ENCODE results near the gene TSHZ2. TPM values are rescaled to one million over a fixed set of nuclear protein-coding genes. Genes with fewer than 3 reads are reported as not detected.
"Not testable (repeated sequence)": the region's sequence is repeated elsewhere in the genome, so short reads cannot be mapped to it uniquely, and the experiment has no call there.

Gene TSHZ2
- polyA plus RNA-seq, 1 donor = 14.2 TPM

DNA sequence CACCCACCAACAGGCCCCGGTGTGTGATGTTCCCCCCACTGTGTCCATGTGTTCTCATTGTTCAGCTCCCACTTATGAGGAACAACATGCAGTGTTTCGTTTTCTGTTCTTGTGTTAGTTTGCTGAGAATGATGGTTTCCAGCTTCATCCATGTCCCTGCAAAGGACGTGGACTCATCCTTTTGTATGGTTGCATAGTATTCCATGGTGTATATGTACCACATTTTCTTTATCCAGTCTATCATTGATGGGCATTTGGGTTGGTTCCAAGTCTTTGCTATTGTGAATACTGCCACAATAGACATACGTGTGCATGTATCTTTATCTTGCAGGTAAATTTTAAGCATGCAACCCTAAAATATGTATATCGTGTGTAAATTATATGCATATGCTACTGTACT is 52.5 kb downstream of the TSHZ2 start:
- DNase-seq = not testable (repeated sequence)

GRCh38 chr20:53027089-53027488 is 54.9 kb downstream of the TSHZ2 start:
- DNase-seq = no peak

- no peak for DNase-seq
Measured at GRCh38 chr20:53028337-53029007, 56.3 kb downstream of the TSHZ2 start.

DNA sequence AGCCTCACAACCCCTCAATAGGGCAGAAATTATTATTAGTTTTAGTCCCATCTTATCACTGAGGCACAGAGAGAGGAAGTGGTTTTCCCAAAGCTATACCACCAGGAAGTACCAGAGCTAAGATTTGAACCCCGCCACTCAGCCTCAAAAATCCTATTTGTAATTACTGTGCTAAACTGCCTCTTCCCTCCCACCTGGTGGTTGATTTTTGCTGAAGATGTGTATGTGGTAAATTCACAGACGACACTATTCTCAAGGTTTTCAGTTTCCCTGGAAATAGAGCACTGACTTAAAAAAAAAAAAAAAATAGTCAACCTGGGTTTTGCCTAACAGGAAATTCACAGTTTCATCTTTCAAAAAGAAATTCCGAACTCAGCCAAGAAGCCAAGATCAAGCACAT is 57.9 kb downstream of the TSHZ2 start:
- no peak for DNase-seq

DNA sequence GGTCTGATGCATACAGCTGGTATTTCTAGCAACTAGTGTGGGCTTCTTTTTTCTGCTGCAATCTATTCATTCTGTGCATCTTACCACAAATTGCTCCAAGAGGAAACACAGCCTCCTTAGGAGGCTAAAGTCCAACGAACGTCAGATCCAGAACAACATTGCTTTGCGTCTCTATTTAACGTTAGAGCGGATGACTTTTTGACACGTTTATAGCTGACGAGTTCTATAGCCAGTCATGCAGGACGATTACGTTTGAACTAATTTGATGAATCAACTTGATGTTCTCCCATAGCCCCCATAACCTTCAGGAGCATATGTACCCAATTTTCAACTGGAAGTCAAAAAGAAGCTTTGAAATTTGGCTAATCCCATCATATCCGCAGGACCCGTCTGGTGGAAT is 59.9 kb downstream of the TSHZ2 start:
- DNase-seq = no peak

DNA sequence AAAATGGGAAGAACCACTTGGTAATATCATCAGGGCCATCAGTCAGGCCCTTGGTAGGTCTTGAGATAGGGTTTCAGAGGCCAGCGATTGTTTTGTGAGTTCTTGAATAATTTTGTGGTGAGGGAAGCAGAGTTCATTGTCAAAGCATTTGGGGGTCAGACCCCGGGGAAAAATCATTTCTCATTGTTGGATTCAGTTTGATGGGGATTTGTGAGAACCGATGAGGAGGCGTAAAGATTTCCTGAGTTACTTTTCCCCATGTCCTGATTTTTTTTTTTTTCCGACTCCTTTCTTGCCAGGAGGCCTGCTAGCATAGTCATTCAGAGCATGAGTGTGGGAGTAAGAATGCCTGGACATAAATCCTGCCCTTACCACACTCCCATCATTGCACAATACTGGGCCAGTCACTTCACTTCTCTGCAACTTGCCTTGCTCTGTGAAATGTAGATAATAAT is 60.3 kb downstream of the TSHZ2 start:
- DNase-seq = no peak

DNA sequence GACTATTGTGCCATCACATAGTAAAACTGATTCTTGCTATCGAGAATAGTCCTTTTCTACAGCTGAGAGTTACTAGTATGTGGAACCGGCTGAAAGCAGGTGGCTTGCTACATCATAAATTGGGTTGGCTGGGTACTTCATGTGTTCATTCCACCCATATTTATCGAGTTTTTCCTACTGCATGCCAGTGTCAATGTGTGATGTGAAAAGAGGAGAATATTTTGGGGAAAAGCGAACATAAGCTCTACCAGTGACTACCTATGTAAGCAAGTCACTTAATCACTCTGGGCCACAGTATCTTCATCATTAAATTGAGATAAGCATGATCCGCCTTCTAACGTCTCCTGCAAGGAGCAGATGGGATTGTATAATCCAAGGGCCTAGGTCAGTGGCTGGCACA is 61.0 kb downstream of the TSHZ2 start:
- DNase-seq = no peak

- no peak for DNase-seq
Measured at GRCh38 chr20:53034899-53035298, 62.7 kb downstream of the TSHZ2 start.

DNA sequence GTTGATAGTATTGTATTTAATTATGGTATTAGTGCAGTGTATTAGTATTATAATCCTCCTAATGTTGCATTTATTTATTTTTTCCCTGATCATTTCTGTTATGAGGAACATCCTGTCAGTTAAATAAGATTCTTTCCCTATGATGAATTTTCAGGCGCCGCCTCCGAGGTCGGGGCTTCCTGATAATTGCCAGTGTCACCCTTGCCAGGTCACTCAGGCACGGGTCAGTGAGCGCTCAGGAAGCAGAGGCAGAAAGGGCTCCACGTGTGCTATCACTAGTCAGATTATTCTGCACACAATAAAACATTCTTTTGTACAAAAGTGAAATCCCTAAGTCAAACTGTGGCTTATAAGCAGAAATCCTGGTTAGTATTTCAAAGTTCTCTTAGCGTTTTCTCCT is 64.8 kb downstream of the TSHZ2 start:
- no peak for DNase-seq

- DNase-seq = no peak
Measured at GRCh38 chr20:53037621-53038020, 65.5 kb downstream of the TSHZ2 start.

- no peak for DNase-seq
Measured at GRCh38 chr20:53038299-53038698, 66.1 kb downstream of the TSHZ2 start.

DNA sequence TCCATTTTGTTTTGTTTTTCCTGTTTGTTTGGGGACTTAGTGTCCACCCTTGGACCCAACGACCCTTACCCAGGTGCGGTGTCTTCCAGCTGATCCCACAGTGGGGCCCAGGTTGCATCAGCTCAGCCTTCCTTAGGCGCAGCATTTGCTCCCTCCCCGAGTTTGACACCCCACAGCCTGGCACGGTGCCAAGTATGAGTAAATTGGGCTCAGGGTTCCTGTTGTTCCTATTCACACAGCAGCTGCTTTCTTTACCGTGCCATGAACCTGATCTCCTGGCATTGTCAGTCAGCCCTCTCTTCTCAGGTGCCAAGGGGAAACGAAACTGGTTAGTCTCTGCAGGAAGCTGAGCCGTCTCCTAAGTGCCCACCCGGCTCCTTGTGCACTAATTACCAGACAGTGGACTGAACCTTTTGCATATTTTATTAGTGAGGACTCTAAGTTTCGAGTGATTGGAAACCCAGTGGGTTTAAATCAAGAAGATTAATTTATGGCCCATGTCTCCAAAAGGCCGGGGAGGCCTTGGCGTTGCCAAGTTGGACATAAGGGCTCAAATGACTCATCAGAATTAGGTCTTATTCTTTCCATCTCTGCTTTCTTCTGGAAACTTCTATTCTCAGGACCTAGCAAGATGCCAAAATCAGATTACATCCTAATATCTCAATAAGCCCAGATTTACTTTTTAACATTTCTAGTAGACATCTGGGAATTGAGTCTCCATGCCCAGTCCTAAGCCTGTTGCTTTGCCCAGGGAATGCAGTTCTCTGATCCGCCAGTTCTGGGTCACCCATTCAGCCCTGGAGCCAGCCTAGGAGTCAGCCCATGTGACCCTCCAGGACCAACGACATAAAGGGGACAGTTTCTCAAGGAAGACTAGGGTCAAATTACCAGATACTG is 68.8 kb downstream of the TSHZ2 start:
- no peak for DNase-seq

DNA sequence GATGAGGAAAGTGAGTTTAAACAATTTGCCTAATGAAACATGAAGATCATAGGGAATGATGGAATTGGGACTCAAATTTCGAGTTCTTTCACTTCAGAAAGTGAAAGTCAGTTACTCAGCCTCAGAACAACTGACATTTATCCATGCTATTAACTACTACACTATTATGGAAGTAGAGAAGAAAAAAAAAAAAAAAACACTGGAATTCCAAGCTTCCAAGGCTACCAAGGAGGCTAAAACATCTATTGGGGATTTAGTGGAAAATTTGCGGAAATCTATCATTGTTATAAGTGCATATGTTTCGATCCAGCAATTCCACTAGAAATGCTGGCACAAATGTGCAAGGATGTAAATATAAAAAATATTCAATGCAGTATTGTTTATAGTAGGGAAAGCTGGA is 70.4 kb downstream of the TSHZ2 start:
- no peak for DNase-seq

GRCh38 chr20:53044296-53044695 is 72.1 kb downstream of the TSHZ2 start:
- DNase-seq = no peak

- no peak for DNase-seq
Measured at GRCh38 chr20:53045941-53046340, 73.8 kb downstream of the TSHZ2 start.

DNA sequence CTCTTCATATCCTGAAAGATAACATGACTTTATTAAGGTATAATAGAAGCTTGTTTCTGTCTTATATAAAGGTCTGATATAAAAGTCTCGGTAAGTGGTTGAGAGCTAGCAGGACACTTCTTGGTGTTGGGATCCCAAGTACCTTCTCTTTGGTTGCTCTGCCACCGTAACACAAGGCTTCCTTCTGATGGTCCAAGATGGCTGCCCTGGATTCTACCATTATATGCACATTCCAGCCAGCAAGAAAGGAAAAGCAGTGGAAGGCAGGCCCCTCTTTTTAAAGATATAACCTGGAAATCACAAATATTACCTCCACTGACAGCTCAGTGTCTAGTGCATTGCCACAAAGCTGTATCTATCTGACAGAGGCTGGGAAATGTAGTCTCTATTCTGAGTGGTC is 75.0 kb downstream of the TSHZ2 start:
- no peak for DNase-seq

DNA sequence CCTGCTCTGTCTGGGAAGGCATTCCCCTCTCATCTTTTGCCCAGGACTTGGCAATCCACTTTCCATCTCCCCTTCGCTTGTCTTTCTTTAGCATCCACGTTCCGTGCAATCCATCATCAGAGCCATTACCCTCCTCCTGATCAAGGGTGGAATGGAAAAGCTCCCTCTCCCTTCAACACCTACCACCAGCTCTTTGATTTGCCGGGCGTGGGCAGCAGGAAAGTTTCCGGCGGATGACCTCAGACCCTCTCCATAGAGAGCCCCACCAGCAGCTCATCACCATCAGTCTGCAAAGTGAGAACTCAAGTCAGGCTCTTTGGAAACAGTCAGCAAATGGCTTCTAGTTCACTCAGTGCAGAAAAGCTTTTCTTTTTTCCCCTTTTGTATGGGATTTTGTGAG is 76.2 kb downstream of the TSHZ2 start:
- no peak for DNase-seq

DNA sequence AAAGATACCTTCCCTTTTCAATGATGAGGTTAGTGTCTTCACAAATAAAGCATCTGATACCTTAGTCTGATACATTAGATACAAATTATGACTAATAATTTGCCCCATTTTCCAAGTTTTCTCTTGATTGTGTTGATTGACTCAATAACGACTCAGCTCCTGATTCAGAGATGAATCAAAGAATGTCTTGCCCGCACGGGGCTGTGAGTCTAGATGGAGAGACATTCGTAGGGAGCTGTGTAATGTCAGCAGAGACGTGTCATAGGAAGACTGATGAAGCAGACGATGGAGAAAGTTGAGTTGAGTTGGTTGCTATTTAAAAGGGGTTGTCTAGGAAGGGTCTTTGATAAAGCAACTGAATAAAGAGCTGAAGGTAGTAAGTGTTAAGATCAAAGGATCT is 78.2 kb downstream of the TSHZ2 start:
- DNase-seq = no peak

- DNase-seq = no peak
Measured at GRCh38 chr20:53052380-53052779, 80.2 kb downstream of the TSHZ2 start.

GRCh38 chr20:53053595-53053994 is 81.4 kb downstream of the TSHZ2 start:
- DNase-seq = no peak

DNA sequence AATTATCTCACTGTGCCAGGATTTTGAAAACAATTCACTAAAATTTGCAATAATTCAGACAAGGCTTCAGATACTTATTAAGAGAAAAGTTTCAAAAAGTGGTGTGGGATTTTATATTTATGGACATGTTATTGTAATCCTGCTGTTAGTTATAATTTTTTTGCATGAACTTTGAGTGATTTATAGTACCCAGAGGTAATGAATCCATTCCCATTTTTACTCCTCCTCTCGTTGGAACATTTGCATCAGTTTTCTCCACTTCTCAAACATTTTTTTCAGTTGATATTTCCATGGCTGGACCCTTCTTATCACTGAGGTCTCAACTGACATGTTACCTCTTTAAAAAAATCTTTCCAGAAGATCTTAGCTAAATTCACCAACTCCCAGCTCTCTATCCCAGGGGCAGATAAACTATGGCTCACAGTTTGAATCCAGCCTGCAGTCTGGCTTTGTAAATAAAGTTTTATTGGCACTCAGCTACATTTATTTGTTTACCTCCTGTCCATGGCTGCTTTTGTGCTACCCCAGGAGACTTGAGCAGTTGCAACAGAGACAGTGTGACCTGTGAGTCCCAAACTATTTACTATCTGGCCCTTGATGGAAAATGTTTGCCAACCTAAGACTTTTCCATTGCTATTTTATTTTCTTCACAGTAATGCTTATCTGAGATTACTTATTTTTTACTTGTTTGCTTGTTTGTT is 83.4 kb downstream of the TSHZ2 start:
- DNase-seq = no peak

DNA sequence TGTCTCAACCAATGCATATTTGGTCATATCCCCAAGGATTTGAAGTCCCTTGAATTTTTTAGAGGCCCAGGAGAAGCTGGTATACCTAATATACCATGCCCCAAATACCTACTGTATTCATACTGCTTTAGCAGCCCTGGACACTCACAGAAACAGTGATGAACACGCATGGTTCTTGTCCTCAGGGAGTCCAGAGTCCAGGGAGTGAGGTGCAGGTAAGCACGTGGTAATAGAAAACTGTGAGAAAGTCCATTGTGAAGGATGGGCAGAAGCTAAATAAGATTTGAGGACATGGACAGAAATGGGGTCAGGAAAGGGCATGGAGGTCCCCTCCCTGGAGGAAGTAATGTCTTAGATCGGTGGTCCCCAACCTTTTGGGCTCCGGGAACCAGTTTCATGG is 85.4 kb downstream of the TSHZ2 start:
- no peak for DNase-seq

DNA sequence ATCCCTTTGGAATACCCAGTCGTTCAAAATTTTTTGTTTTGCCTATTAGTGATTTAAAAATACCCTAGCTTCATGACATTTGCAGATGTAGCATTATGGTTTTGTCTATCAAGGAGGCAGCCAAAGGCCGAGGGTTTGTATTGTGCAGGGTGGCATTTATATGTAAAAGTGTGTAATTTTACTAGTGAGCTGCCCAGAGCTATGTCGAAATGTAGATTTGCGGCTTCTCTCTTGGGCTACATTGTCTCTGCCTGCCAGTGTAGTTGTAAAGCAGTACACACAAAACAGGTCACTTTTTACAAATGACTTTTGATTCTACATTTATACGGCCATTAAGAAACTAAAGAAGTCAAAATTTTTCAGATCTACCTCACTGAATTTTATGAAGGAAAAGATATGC is 87.7 kb downstream of the TSHZ2 start:
- DNase-seq = no peak
